HEK293 (cell line): Measurements from ENCODE around the gene LEFTY1.
A peak's percentile ranks its signal among the peaks of the same experiment; 100 is the strongest.

ENCODE experiments used
- BCL6B ChIP-seq: fragments of 450-650 bp; formaldehyde crosslinking; IDR thresholded peaks from 2 replicates; pipeline ENCODE4 v1.5.1; 2017; ENCODE audit warnings: missing biosample characterization, missing genetic modification characterization
- GLI4 ChIP-seq: fragments of 450-650 bp; formaldehyde crosslinking; IDR thresholded peaks from 2 replicates; pipeline ENCODE4 v1.5.1; 2016; ENCODE audit warnings: missing biosample characterization, missing genetic modification characterization
- GLIS1 ChIP-seq: fragments of 450-650 bp; formaldehyde crosslinking; IDR thresholded peaks from 2 replicates; pipeline ENCODE4 v1.5.1; 2016; ENCODE audit warnings: missing biosample characterization, missing genetic modification characterization
- KLF10 ChIP-seq: fragments of 450-650 bp; IDR thresholded peaks from 2 replicates; pipeline ENCODE4 v1.5.1; 2018; ENCODE audit warnings: missing biosample characterization, mild to moderate bottlenecking, missing genetic modification characterization
- KLF16 ChIP-seq: fragments of 450-650 bp; formaldehyde crosslinking; IDR thresholded peaks from 2 replicates; pipeline ENCODE4 v1.5.1; 2017; ENCODE audit warnings: missing biosample characterization, missing genetic modification characterization
- KLF17 ChIP-seq: fragments of 450-650 bp; formaldehyde crosslinking; IDR thresholded peaks from 2 replicates; pipeline ENCODE4 v1.5.1; 2016; ENCODE audit warnings: missing biosample characterization, missing genetic modification characterization
- KLF9 ChIP-seq: fragments of 450-650 bp; formaldehyde crosslinking; IDR thresholded peaks from 2 replicates; pipeline ENCODE4 v1.5.1; 2016; ENCODE audit warnings: missing biosample characterization, missing genetic modification characterization, low read depth
- PATZ1 ChIP-seq: fragments of 450-650 bp; formaldehyde crosslinking; IDR thresholded peaks from 2 replicates; pipeline ENCODE4 v1.5.1; 2016; ENCODE audit warnings: missing biosample characterization, missing genetic modification characterization
- ZBTB44 ChIP-seq: fragments of 450-650 bp; IDR thresholded peaks from 2 replicates; pipeline ENCODE4 v1.5.1; 2018; ENCODE audit warnings: missing biosample characterization, mild to moderate bottlenecking, missing genetic modification characterization
- ZIC2 ChIP-seq: fragments of 450-650 bp; formaldehyde crosslinking; IDR thresholded peaks from 2 replicates; pipeline ENCODE4 v1.5.1; 2016; ENCODE audit warnings: missing biosample characterization, missing genetic modification characterization
- ZNF133 ChIP-seq: fragments of 450-650 bp; formaldehyde crosslinking; IDR thresholded peaks from 2 replicates; pipeline ENCODE4 v1.5.1; 2016; ENCODE audit warnings: missing biosample characterization, missing genetic modification characterization
- ZNF138 ChIP-seq: fragments of 450-650 bp; formaldehyde crosslinking; IDR thresholded peaks from 2 replicates; pipeline ENCODE4 v1.5.1; 2016; ENCODE audit warnings: missing biosample characterization, missing genetic modification characterization, borderline replicate concordance
- ZNF23 ChIP-seq: fragments of 450-650 bp; formaldehyde crosslinking; IDR thresholded peaks from 2 replicates; pipeline ENCODE4 v1.5.1; 2016; ENCODE audit warnings: missing biosample characterization, missing genetic modification characterization, borderline replicate concordance
- ZNF274 ChIP-seq, 2 experiments: fragments of 200-500 bp in 1 of 2; fragments of 450-650 bp in 1 of 2; sonication (Bioruptor generic) in 1 of 2; formaldehyde crosslinking in 1 of 2; IDR thresholded peaks; 2 replicates each; pipeline versions ENCODE4 v1.5.1 to v1.6.1; 2014 to 2016; ENCODE audit warnings: borderline replicate concordance in 1 of 2, inconsistent platforms in 1 of 2, low read length in 1 of 2, missing biosample characterization in 1 of 2, missing genetic modification characterization in 1 of 2
- ZNF416 ChIP-seq: fragments of 450-650 bp; formaldehyde crosslinking; IDR thresholded peaks from 2 replicates; pipeline ENCODE4 v1.5.1; 2016; ENCODE audit warnings: missing biosample characterization, missing genetic modification characterization
- ZNF521 ChIP-seq: fragments of 450-650 bp; formaldehyde crosslinking; IDR thresholded peaks from 2 replicates; pipeline ENCODE4 v1.5.1; 2017; ENCODE audit warnings: missing biosample characterization, mild to moderate bottlenecking, missing genetic modification characterization
- ZNF529 ChIP-seq: fragments of 450-650 bp; formaldehyde crosslinking; IDR thresholded peaks from 2 replicates; pipeline ENCODE4 v1.5.1; 2017; ENCODE audit warnings: missing genetic modification characterization, missing biosample characterization; ENCODE audit not compliant: insufficient replicate concordance
- ZNF544 ChIP-seq: fragments of 450-650 bp; formaldehyde crosslinking; IDR thresholded peaks from 2 replicates; pipeline ENCODE4 v1.5.0; 2017; ENCODE audit warnings: missing biosample characterization, missing genetic modification characterization
- ZNF555 ChIP-seq: fragments of 450-650 bp; formaldehyde crosslinking; conservative IDR thresholded peaks from 2 replicates; pipeline ENCODE4 v1.5.1; 2017; ENCODE audit warnings: missing biosample characterization, mild to moderate bottlenecking, missing genetic modification characterization, inconsistent platforms
- ZNF561 ChIP-seq: fragments of 450-650 bp; IDR thresholded peaks from 2 replicates; pipeline ENCODE4 v1.5.1; 2018; ENCODE audit warnings: missing biosample characterization, missing genetic modification characterization, borderline replicate concordance
- ZNF596 ChIP-seq: fragments of 450-650 bp; IDR thresholded peaks from 2 replicates; pipeline ENCODE4 v1.5.0; 2018; ENCODE audit warnings: missing biosample characterization, mild to moderate bottlenecking, missing genetic modification characterization, moderate library complexity
- ZNF654 ChIP-seq: fragments of 450-650 bp; formaldehyde crosslinking; IDR thresholded peaks from 2 replicates; pipeline ENCODE4 v1.5.1; 2016; ENCODE audit warnings: low read depth, missing biosample characterization, missing genetic modification characterization
- ZNF76 ChIP-seq: fragments of 450-650 bp; formaldehyde crosslinking; IDR thresholded peaks from 2 replicates; pipeline ENCODE4; 2016; ENCODE audit warnings: low read depth, missing biosample characterization, missing genetic modification characterization, borderline replicate concordance
- ZNF776 ChIP-seq: fragments of 450-650 bp; formaldehyde crosslinking; IDR thresholded peaks from 2 replicates; pipeline ENCODE4 v1.5.0; 2017; ENCODE audit warnings: missing biosample characterization, missing genetic modification characterization, borderline replicate concordance
- ZNF843 ChIP-seq: fragments of 450-650 bp; formaldehyde crosslinking; IDR thresholded peaks from 2 replicates; pipeline ENCODE4 v1.5.1; 2016; ENCODE audit warnings: missing biosample characterization, missing genetic modification characterization

LEFTY1 gene

GRCh38 chr1:225888898-225889601 is at the start of gene LEFTY1 (continued):
- TF ChIP-seq ZBTB44 (tag by site-specific recombination) (no peak), ZNF138 (no peak), ZNF596 (tag by site-specific recombination) (no peak), KLF9 (tag by site-specific recombination) (no peak), ZNF561 (tag by site-specific recombination) (no peak), KLF17 (tag by site-specific recombination) (peak; percentile 57; the same call in 1 of the 2 replicates), KLF16 (tag by site-specific recombination) (no peak), ZIC2 (tag by site-specific recombination) (peak; percentile 69), ZNF555 (tag by site-specific recombination) (no peak), GLI4 (tag by site-specific recombination) (no peak), ZNF654 (tag by site-specific recombination) (no peak), GLIS1 (peak; percentile 34; the same call in 1 of the 2 replicates), ZNF529 (no peak), PATZ1 (tag by site-specific recombination) (no peak), ZNF133 (no peak), ZNF776 (tag by site-specific recombination) (no peak), ZNF23 (tag by site-specific recombination) (no peak), KLF10 (no peak), ZNF521 (tag by site-specific recombination) (no peak), ZNF274 (IDR thresholded peaks at IDR 0.05; ENCODE audit: low read length) (no peak), ZNF274 (tag by site-specific recombination; IDR thresholded peaks at IDR 0.05; ENCODE audit: borderline replicate concordance) (no peak), ZNF76 (tag by site-specific recombination) (no peak), BCL6B (tag by site-specific recombination) (no peak), ZNF416 (tag by site-specific recombination) (no peak), ZNF544 (tag by site-specific recombination) (no peak), ZNF843 (tag by site-specific recombination) (no peak)
